HG03196 (cell line): ENCODE measurements around the gene NTM.

Experiments used
- ATAC-seq: cut with Tn5 transposase; IDR thresholded peaks from one replicate; pipeline ENCODE4 v1.9.1; 2021; ENCODE audit not compliant: unreplicated experiment

Gene NTM

GRCh38 chr11:131458421-131458820, 88.0 kb downstream of the NTM start:
- no peak for ATAC-seq

- no peak for ATAC-seq
Measured at GRCh38 chr11:131460931-131461330, 90.5 kb downstream of the NTM start.

GRCh38 chr11:131462622-131463021, 92.2 kb downstream of the NTM start:
- ATAC-seq: no peak

GRCh38 chr11:131463162-131463561, 92.7 kb downstream of the NTM start:
- ATAC-seq: no peak

- ATAC-seq: no peak
Measured at GRCh38 chr11:131463649-131464425, 93.4 kb downstream of the NTM start.

GRCh38 chr11:131464461-131464860, 94.0 kb downstream of the NTM start:
- ATAC-seq: no peak

- no peak for ATAC-seq
Measured at GRCh38 chr11:131465039-131465438, 94.6 kb downstream of the NTM start.

- ATAC-seq: no peak
Measured at GRCh38 chr11:131465746-131466145, 95.3 kb downstream of the NTM start.

GRCh38 chr11:131467645-131468394, 97.4 kb downstream of the NTM start:
- ATAC-seq: no peak

- no peak for ATAC-seq
Measured at GRCh38 chr11:131468565-131468964, 98.2 kb downstream of the NTM start.

- no peak for ATAC-seq
Measured at GRCh38 chr11:131470216-131470925, 100.0 kb downstream of the NTM start.

- no peak for ATAC-seq
Measured at GRCh38 chr11:131471976-131472375, 101.6 kb downstream of the NTM start.

GRCh38 chr11:131474947-131475346, 104.5 kb downstream of the NTM start:
- no peak for ATAC-seq

- ATAC-seq: no peak
Measured at GRCh38 chr11:131476266-131476665, 105.9 kb downstream of the NTM start.

- no peak for ATAC-seq
Measured at GRCh38 chr11:131478341-131478740, 107.9 kb downstream of the NTM start.

- ATAC-seq: no peak
Measured at GRCh38 chr11:131481303-131481702, 110.9 kb downstream of the NTM start.

GRCh38 chr11:131481971-131482370, 111.6 kb downstream of the NTM start:
- ATAC-seq: no peak

- no peak for ATAC-seq
Measured at GRCh38 chr11:131483453-131483852, 113.0 kb downstream of the NTM start.

- ATAC-seq: no peak
Measured at GRCh38 chr11:131483877-131484276, 113.5 kb downstream of the NTM start.

GRCh38 chr11:131486100-131486499, 115.7 kb downstream of the NTM start:
- ATAC-seq: no peak

- ATAC-seq: no peak
Measured at GRCh38 chr11:131486937-131487635, 116.7 kb downstream of the NTM start.
